IMR-90 (cell line): ENCODE measurements around the gene CA9. TPM values are rescaled to one million over a fixed set of nuclear protein-coding genes. Genes with fewer than 3 reads are reported as not detected.

Experiments
- ATAC-seq: fragments of 200-7000 bp; cut with Tn5 transposase; 2 replicates; pipeline ENCODE4 v1.9.1; 2020; ENCODE audit warnings: low read depth, mild to moderate bottlenecking, moderate library complexity
- BruUV-seq: library from RNA; stranded (reverse); fragments of 400-500 nt; replicated peaks from 2 replicates; lab custom pipeline; 2021; lab: Mats Ljungman, UMichigan
- CTCF ChIA-PET: fragments of 300-600 bp; formaldehyde crosslinking; extraction: SDS; loops from one replicate; lab custom pipeline; 2021; ENCODE audit warnings: antibody characterized with exemption; lab: Yijun Ruan, JAX
- POLR2A ChIA-PET: fragments of 300-600 bp; sonication (Branson Sonifier 250); formaldehyde crosslinking; loops from one replicate; lab custom pipeline; 2022; ENCODE audit warnings: antibody characterized with exemption; ENCODE audit not compliant: unreplicated experiment; lab: Charles Lee
- DNase-seq: peaks from one replicate; pipeline ENCODE4 v3.0.0; 2013
- H2AFZ ChIP-seq: replicated peaks from 2 replicates; pipeline ENCODE3; 2013; ENCODE audit warnings: low read length, mild to moderate bottlenecking; ENCODE audit not compliant: poor library complexity
- H2AK5ac ChIP-seq: 2 replicates; pipeline ENCODE4 v1.6.1; 2013; ENCODE audit warnings: low read depth, low read length, inconsistent platforms
- H2AK9ac ChIP-seq: replicated peaks from 2 replicates; pipeline ENCODE3; 2013; ENCODE audit warnings: mild to moderate bottlenecking, low read depth, low read length, moderate library complexity; ENCODE audit not compliant: poor library complexity
- H2BK120ac ChIP-seq: 2 replicates; pipeline ENCODE4 v1.6.1; 2013; ENCODE audit warnings: low read depth, low read length, inconsistent platforms
- H2BK15ac ChIP-seq: 3 replicates; pipeline ENCODE4 v1.6.1; 2013; ENCODE audit warnings: low read depth, low read length, inconsistent platforms
- H2BK20ac ChIP-seq: 2 replicates; pipeline ENCODE4 v1.6.1; 2013; ENCODE audit warnings: low read depth, mild to moderate bottlenecking, inconsistent platforms, low read length, moderate library complexity
- H2BK5ac ChIP-seq: 2 replicates; pipeline ENCODE4 v1.6.1; 2013; ENCODE audit warnings: mild to moderate bottlenecking, low read depth, low read length, inconsistent platforms; ENCODE audit not compliant: poor library complexity, severe bottlenecking
- H3K14ac ChIP-seq: replicated peaks from 2 replicates; pipeline ENCODE4 v1.6.1; 2013; ENCODE audit warnings: low read depth, low read length, inconsistent platforms
- H3K18ac ChIP-seq: 2 replicates; pipeline ENCODE4 v1.6.1; 2013; ENCODE audit warnings: low read depth, low read length, control low read depth
- H3K23ac ChIP-seq: 2 replicates; pipeline ENCODE4 v1.6.1; 2013; ENCODE audit warnings: low read depth, low read length, inconsistent platforms
- H3K27ac ChIP-seq: 2 replicates; pipeline ENCODE4 v1.5.1; 2013; ENCODE audit warnings: mild to moderate bottlenecking, control low read depth, low read length; ENCODE audit not compliant: insufficient read depth
- H3K27me3 ChIP-seq: 2 replicates; pipeline ENCODE4 v1.6.1; 2013; ENCODE audit warnings: low read length; ENCODE audit not compliant: control insufficient read depth, insufficient read depth
- H3K36me3 ChIP-seq: 2 replicates; pipeline ENCODE4 v1.6.1; 2013; ENCODE audit warnings: low read length, mixed read lengths; ENCODE audit not compliant: control insufficient read depth, insufficient read depth
- H3K4ac ChIP-seq: 2 replicates; pipeline ENCODE4 v1.6.1; 2013; ENCODE audit warnings: low read depth, low read length, inconsistent platforms
- H3K4me1 ChIP-seq: 2 replicates; pipeline ENCODE4 v1.6.1; 2013; ENCODE audit warnings: low read length, mixed read lengths; ENCODE audit not compliant: control insufficient read depth, insufficient read depth
- H3K4me2 ChIP-seq: 2 replicates; pipeline ENCODE4 v1.6.1; 2013; ENCODE audit warnings: low read depth, mild to moderate bottlenecking, control low read depth, low read length, moderate library complexity
- H3K4me3 ChIP-seq: 2 replicates; pipeline ENCODE4 v1.5.1; 2013; ENCODE audit warnings: low read depth, mild to moderate bottlenecking, control low read depth, low read length, moderate library complexity; ENCODE audit not compliant: insufficient read depth
- H3K56ac ChIP-seq: 2 replicates; pipeline ENCODE4 v1.6.1; 2013; ENCODE audit warnings: low read length, inconsistent platforms; ENCODE audit not compliant: insufficient read depth; ENCODE audit errors: extremely low read depth
- H3K79me1 ChIP-seq, 2 experiments: 2 replicates each; pipeline ENCODE4 v1.6.1; 2013; ENCODE audit warnings: low read length in 2 of 2, inconsistent platforms in 1 of 2, low read depth in 1 of 2
- H3K9ac ChIP-seq: 2 replicates; pipeline ENCODE4 v1.6.1; 2013; ENCODE audit warnings: low read depth, low read length, control low read depth
- H3K9me1 ChIP-seq: 2 replicates; pipeline ENCODE4 v1.6.1; 2013; ENCODE audit warnings: low read length, inconsistent platforms; ENCODE audit not compliant: insufficient read depth
- H3K9me3 ChIP-seq: 2 replicates; pipeline ENCODE4 v1.6.1; 2013; ENCODE audit warnings: low read length; ENCODE audit not compliant: control insufficient read depth, insufficient read depth
- H4K20me1 ChIP-seq: 2 replicates; pipeline ENCODE4 v1.6.1; 2013; ENCODE audit warnings: low read length, inconsistent platforms; ENCODE audit not compliant: insufficient read depth
- H4K5ac ChIP-seq: 2 replicates; pipeline ENCODE4 v1.6.1; 2013; ENCODE audit warnings: mild to moderate bottlenecking, low read depth, low read length, control low read depth
- H4K8ac ChIP-seq, 2 experiments: 2 replicates each; pipeline ENCODE4 v1.6.1; 2013; ENCODE audit warnings: low read depth in 2 of 2, low read length in 2 of 2, control low read depth in 1 of 2, inconsistent platforms in 1 of 2
- H4K91ac ChIP-seq: 2 replicates; pipeline ENCODE4 v1.6.1; 2013; ENCODE audit warnings: low read depth, low read length, inconsistent platforms; ENCODE audit not compliant: insufficient read depth
- BHLHE40 ChIP-seq: fragments of 150-350 bp; IDR thresholded peaks from 2 replicates; pipeline ENCODE4 v1.6.1; 2016; ENCODE audit warnings: mild to moderate bottlenecking, low read depth, low read length
- CTCF ChIP-seq: conservative IDR thresholded peaks from 2 replicates; pipeline ENCODE4 v1.5.1; 2012; ENCODE audit warnings: mild to moderate bottlenecking, low read depth, low read length, improper control_type of control experiment
- MAFK ChIP-seq: IDR thresholded peaks from 2 replicates; pipeline ENCODE4 v1.6.1; 2012; ENCODE audit warnings: low read depth, low read length, improper control_type of control experiment
- MAZ ChIP-seq: IDR thresholded peaks from 2 replicates; pipeline ENCODE4 v1.6.1; 2012; ENCODE audit warnings: low read depth, mild to moderate bottlenecking, low read length, improper control_type of control experiment, moderate library complexity, borderline replicate concordance
- MXI1 ChIP-seq: IDR thresholded peaks from 2 replicates; pipeline ENCODE4 v1.6.1; 2012; ENCODE audit warnings: low read depth, mild to moderate bottlenecking, low read length, moderate library complexity, borderline replicate concordance
- NFE2L2 ChIP-seq: fragments of 150-350 bp; IDR thresholded peaks from 2 replicates; pipeline ENCODE4 v1.6.1; 2016; ENCODE audit warnings: low read depth, mild to moderate bottlenecking, low read length
- POLR2A ChIP-seq: IDR thresholded peaks from 2 replicates; pipeline ENCODE4 v1.6.1; 2012; ENCODE audit warnings: mild to moderate bottlenecking, low read depth, low read length
- RAD21 ChIP-seq: IDR thresholded peaks from 2 replicates; pipeline ENCODE4 v1.6.1; 2012; ENCODE audit warnings: low read length, improper control_type of control experiment
- RCOR1 ChIP-seq: IDR thresholded peaks from 2 replicates; pipeline ENCODE4 v1.6.1; 2012; ENCODE audit warnings: mild to moderate bottlenecking, low read length, improper control_type of control experiment; ENCODE audit not compliant: insufficient replicate concordance
- RFX5 ChIP-seq: IDR thresholded peaks from 2 replicates; pipeline ENCODE4 v1.8.0; 2012; ENCODE audit warnings: low read depth, mild to moderate bottlenecking, low read length, moderate library complexity
- SMC3 ChIP-seq: fragments of 150-350 bp; IDR thresholded peaks from 2 replicates; pipeline ENCODE4 v1.6.1; 2016; ENCODE audit warnings: low read depth, mild to moderate bottlenecking, antibody characterized with exemption, low read length, moderate library complexity
- WGBS, 2 experiments: methylation state at CpG; one replicate each; pipeline versions ENCODE4 v1.1.5 to v1.1.7; 2013; ENCODE audit warnings: missing lambda C conversion rate in 2 of 2; ENCODE audit not compliant: insufficient read length in 1 of 2; ENCODE audit errors: extremely low coverage in 2 of 2; 5-methylcytosine and 5-hydroxymethylcytosine counted together
- dilution Hi-C: fragments of 300-500 bp; cut with HindIII; formaldehyde crosslinking; loops from one replicate; pipeline ENCODE4 v1.14.3; 2018; ENCODE audit warnings: low sequenced_read_pairs; ENCODE audit not compliant: unreplicated experiment
- in situ Hi-C: fragments of 300-500 bp; cut with MboI; formaldehyde crosslinking; loops from 3 replicates; pipeline ENCODE4 v1.14.3; 2019; ENCODE audit warnings: low sequenced_read_pairs, inconsistent platforms, mixed read lengths
- intact Hi-C: fragments of 100-400 bp; cut with micrococcal nuclease; formaldehyde crosslinking; loops from 2 replicates; pipeline ENCODE4 v1.10.0; 2022
- polyA plus RNA-seq, 3 experiments: library from polyadenylated mRNA; depleted of rRNA; stranded (reverse); fragments of >200 nt; gene quantifications; 2 replicates each; pipeline ENCODE4 v1.2.3, GENCODE V29; 2012; ENCODE audit warnings: low replicate concordance in 1 of 3
- total RNA-seq: library from RNA; depleted of rRNA; stranded (reverse); fragments of >200 nt; gene quantifications from 2 replicates; pipeline ENCODE4 v1.2.3, GENCODE V29; 2012
- TF ChIP-seq, protein P1 (sequence below): fragments of 150-350 bp; IDR thresholded peaks from 2 replicates; pipeline ENCODE4 v1.6.1; 2016; ENCODE audit warnings: low read depth, mild to moderate bottlenecking, low read length, moderate library complexity, borderline replicate concordance
- TF ChIP-seq, protein P2 (sequence below): fragments of 150-350 bp; IDR thresholded peaks from 2 replicates; pipeline ENCODE4 v1.6.1; 2017; ENCODE audit warnings: mild to moderate bottlenecking, antibody characterized with exemption, low read length, low read depth

CA9 gene
- total and polyA plus RNA-seq, 2 of the 4 experiments (the other 2 are of a cell fraction): 0.54 to 3.9 TPM

DNA sequence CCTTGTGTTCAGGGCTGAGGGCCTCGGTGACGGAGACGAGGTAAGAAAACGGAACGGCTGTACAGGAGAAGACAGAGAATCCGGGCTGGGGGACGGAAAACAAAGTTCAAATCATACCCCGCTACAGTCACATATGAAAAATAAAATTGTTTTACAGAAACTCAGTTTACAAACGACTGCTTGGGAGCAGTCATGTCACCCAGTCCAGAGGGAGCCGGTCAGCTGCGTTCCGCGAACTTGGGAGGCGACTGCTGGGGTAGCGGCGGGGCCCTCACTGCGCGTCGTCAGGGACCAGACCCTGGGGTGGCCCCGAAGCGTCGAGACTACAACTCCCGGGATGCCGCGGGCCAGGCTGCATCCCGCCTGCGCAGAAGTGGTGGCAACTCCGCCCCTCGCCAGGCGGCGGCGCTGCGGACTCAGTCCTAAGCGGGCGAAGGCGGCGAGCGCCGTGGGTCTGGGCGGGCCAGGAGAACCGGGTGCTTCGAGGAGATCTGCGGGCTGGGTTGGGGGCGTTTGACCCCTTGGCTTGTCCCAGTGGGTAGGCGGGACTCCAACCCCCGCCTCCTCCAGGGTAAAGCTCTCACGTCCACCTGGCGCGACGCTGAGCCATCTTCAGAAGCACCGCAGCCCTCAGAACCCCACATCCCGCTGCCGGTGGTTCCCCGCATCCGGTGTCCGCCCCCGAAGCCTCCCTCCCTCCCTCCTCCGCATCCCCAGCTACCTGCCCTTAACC lies 27.0 kb upstream of the CA9 start:
- H4K91ac ChIP-seq: peak overlapping the region; percentile 81
- H3K4me2 ChIP-seq: peak overlapping the region; percentile 82
- H3K4me1 ChIP-seq: peaks cover 8% of the 10 kb centered on the region
- 0 out of 2 replicates have a peak overlapping the region, but pooled peaks have one; percentile 42 for H2BK20ac ChIP-seq
- dilution Hi-C loops (no loop called here), in situ Hi-C loops (no loop called here), intact Hi-C loops (no loop called here)
- H3K4ac ChIP-seq: peak overlapping the region; percentile 87
- H3K4me3 ChIP-seq: peak overlapping the region; percentile 54
- H3K56ac ChIP-seq: 0 out of 2 replicates have a peak overlapping the region, but pooled peaks have one; percentile 45
- DNase-seq (peak; percentile 82), ATAC-seq (peak; percentile 99)
- 0 out of 4 replicates have a peak, but pooled peaks cover 0 to 4% of the 10 kb centered on the region in 2 experiments for H3K79me1 ChIP-seq
- H2BK15ac ChIP-seq: peak overlapping the region; percentile 48; the same call in 1 of the 3 replicates
- ChIA-PET CTCF (interaction anchor here (0.6 to 2.6 kb wide), 9 partner anchors 11 to 261 kb away, joined by 3 to 19 read pairs (median 3); partner anchors contain the start of genes CCDC107 and RMRP), POLR2A (no interaction called here)
- peak overlapping the region; percentile 43; the same call in 1 of the 2 replicates for H2AK5ac ChIP-seq
- no peaks in the 10 kb centered on the region for H3K36me3 ChIP-seq
- H3K23ac ChIP-seq: peak overlapping the region; percentile 91
- H4K20me1 ChIP-seq: no peaks in the 10 kb centered on the region
- no TSS peak for BruUV-seq
- peak overlapping the region; percentile 71 for H4K5ac ChIP-seq
- WGBS, 2 experiments: 0% methylated on average over 31 of the region's 58 CpGs; no CpG with 5 or more reads in 1 of the 2 experiments
- H3K27me3 ChIP-seq: no peaks in the 10 kb centered on the region
- H2BK120ac ChIP-seq: peak overlapping the region; percentile 66
- peak overlapping the region; percentile 97 for H2AFZ ChIP-seq
- H2AK9ac ChIP-seq: peak overlapping the region; percentile 87
- no peaks in the 10 kb centered on the region for H3K9me3 ChIP-seq
- H3K9me1 ChIP-seq: no peaks in the 10 kb centered on the region
- peak overlapping the region; percentile 96 for H3K14ac ChIP-seq
- H3K27ac ChIP-seq: peak overlapping the region; percentile 61
- H2BK5ac ChIP-seq: peak overlapping the region; percentile 61
- peak overlapping the region; percentile 43 for H3K18ac ChIP-seq
- peak overlapping the region; percentile 88 to 97 for H4K8ac ChIP-seq
- H3K9ac ChIP-seq: peak overlapping the region; percentile 73
- TF ChIP-seq NFE2L2 (0 out of 2 replicates have a peak, but pooled peaks have one; percentile 1), MXI1 (peak; percentile 35; the same call in 1 of the 2 replicates), MAFK (no peak), MAZ (peak; percentile 64; the same call in 1 of the 2 replicates), RCOR1 (no peak), POLR2A (peak; percentile 48; the same call in 1 of the 2 replicates), RFX5 (no peak), CTCF (peak; percentile 98), SMC3 (peak; percentile 49), RAD21 (peak; percentile 83), BHLHE40 (no peak)
- TF ChIP-seq, protein P1, sequence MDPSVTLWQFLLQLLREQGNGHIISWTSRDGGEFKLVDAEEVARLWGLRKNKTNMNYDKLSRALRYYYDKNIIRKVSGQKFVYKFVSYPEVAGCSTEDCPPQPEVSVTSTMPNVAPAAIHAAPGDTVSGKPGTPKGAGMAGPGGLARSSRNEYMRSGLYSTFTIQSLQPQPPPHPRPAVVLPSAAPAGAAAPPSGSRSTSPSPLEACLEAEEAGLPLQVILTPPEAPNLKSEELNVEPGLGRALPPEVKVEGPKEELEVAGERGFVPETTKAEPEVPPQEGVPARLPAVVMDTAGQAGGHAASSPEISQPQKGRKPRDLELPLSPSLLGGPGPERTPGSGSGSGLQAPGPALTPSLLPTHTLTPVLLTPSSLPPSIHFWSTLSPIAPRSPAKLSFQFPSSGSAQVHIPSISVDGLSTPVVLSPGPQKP: no peak
- TF ChIP-seq, protein P2, sequence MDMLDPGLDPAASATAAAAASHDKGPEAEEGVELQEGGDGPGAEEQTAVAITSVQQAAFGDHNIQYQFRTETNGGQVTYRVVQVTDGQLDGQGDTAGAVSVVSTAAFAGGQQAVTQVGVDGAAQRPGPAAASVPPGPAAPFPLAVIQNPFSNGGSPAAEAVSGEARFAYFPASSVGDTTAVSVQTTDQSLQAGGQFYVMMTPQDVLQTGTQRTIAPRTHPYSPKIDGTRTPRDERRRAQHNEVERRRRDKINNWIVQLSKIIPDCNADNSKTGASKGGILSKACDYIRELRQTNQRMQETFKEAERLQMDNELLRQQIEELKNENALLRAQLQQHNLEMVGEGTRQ: no peak
